Upper lobe of left lung (tissue), 4 donors: Measurements from ENCODE around the gene RHCE.
"Not testable (repeated sequence)": the region's sequence is repeated elsewhere in the genome, so short reads cannot be mapped to it uniquely, and the experiment has no call there.

ENCODE experiments used
- EP300 ChIP-seq, 4 donors: sonication (generic); formaldehyde crosslinking; IDR thresholded peaks; one replicate each; pipeline ENCODE4 v1.5.1; 2017; ENCODE audit warnings: antibody characterized with exemption in 4 of 4, control low read depth in 2 of 4
- POLR2AphosphoS5 ChIP-seq, 2 donors: sonication (generic); formaldehyde crosslinking; IDR thresholded peaks; one replicate each; pipeline ENCODE4 v1.5.1; 2017; ENCODE audit warnings: antibody characterized with exemption in 2 of 2
- TF ChIP-seq, protein P1 (sequence below), 6 experiments: fragments of 450-650 bp in 4 of 6; fragments of 200-600 bp in 2 of 6; sonication (generic) in 2 of 6; IDR thresholded peaks; one replicate each; pipeline ENCODE4 v1.5.1; 2016 to 2019; ENCODE audit warnings: antibody characterized with exemption in 6 of 6

DNA sequence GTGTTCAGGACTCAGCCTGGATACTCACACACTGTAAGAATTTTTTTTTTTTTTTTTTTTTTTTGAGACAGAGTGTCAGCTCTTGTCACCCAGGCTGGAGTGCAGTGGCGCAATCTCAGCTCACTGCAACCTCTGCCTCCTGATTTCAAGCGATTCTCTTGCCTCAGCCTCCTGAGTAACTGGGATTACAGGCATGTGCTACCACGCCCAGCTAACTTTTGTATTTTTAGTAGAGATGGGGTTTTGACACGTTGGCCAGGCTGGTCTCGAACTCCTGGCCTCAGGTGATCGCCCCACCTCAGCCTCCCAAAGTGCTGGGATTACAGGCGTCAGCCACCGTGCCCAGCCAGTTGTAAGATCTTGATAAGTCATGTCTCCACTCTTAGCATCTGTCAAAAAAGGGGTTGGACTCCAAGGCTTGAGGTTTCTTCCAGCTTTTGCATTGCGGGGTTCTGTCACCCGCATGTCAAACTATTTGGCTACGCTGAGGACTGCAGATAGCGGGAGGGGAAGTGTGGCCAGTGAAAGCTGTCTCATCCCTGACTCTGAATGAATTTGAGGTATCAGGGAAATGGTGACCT lies 50.8 kb downstream of the RHCE start:
- TF ChIP-seq POLR2AphosphoS5, EP300 (IDR thresholded peaks at IDR 0.05): not testable (repeated sequence)
- TF ChIP-seq, protein P1, sequence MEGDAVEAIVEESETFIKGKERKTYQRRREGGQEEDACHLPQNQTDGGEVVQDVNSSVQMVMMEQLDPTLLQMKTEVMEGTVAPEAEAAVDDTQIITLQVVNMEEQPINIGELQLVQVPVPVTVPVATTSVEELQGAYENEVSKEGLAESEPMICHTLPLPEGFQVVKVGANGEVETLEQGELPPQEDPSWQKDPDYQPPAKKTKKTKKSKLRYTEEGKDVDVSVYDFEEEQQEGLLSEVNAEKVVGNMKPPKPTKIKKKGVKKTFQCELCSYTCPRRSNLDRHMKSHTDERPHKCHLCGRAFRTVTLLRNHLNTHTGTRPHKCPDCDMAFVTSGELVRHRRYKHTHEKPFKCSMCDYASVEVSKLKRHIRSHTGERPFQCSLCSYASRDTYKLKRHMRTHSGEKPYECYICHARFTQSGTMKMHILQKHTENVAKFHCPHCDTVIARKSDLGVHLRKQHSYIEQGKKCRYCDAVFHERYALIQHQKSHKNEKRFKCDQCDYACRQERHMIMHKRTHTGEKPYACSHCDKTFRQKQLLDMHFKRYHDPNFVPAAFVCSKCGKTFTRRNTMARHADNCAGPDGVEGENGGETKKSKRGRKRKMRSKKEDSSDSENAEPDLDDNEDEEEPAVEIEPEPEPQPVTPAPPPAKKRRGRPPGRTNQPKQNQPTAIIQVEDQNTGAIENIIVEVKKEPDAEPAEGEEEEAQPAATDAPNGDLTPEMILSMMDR (IDR thresholded peaks at IDR 0.05) = not testable (repeated sequence)
